WI38 (cell line): Measurements from ENCODE around the gene QRFPR.

ENCODE experiments used
- H3K4me3 ChIP-seq: 2 replicates; pipeline ENCODE4 v1.5.1; 2011; ENCODE audit warnings: low read depth, mild to moderate bottlenecking, control low read depth, low read length
- TF ChIP-seq, protein P1 (sequence below): IDR thresholded peaks from 2 replicates; pipeline ENCODE4 v1.5.1; 2012; ENCODE audit warnings: low read depth, mild to moderate bottlenecking, control low read depth, low read length

QRFPR gene

DNA sequence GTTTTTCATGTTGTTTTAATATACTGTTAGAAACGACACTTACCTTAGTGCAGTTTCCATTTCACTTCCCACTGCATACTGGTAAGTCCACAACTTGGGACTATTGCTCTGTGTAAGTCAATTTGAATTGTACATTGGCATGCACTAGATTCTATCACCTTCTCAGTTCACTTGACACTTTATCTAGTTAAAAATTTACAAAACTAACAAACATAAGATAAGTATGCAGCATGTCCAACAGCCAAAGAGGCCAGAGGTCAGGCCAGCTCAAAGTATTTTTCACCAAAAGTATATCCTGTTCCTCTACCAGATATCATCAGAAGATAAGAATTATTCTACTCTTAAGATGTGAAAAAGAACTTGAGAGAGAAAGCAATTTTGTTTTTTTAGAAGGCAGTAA lies 75.9 kb downstream of the QRFPR start:
- TF ChIP-seq, protein P1, sequence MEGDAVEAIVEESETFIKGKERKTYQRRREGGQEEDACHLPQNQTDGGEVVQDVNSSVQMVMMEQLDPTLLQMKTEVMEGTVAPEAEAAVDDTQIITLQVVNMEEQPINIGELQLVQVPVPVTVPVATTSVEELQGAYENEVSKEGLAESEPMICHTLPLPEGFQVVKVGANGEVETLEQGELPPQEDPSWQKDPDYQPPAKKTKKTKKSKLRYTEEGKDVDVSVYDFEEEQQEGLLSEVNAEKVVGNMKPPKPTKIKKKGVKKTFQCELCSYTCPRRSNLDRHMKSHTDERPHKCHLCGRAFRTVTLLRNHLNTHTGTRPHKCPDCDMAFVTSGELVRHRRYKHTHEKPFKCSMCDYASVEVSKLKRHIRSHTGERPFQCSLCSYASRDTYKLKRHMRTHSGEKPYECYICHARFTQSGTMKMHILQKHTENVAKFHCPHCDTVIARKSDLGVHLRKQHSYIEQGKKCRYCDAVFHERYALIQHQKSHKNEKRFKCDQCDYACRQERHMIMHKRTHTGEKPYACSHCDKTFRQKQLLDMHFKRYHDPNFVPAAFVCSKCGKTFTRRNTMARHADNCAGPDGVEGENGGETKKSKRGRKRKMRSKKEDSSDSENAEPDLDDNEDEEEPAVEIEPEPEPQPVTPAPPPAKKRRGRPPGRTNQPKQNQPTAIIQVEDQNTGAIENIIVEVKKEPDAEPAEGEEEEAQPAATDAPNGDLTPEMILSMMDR = no peak
- no peak overlapping the region for H3K4me3 ChIP-seq

- TF ChIP-seq, protein P1 = no peak
Measured at GRCh38 chr4:121299367-121299766, 81.5 kb downstream of the QRFPR start.

GRCh38 chr4:121283319-121283718 lies 97.5 kb downstream of the QRFPR start:
- TF ChIP-seq, protein P1 = no peak
- no peak overlapping the region for H3K4me3 ChIP-seq

More at GRCh38 chr4:121299367-121299766, 81.5 kb downstream of the QRFPR start:
- no peak overlapping the region for H3K4me3 ChIP-seq

DNA sequence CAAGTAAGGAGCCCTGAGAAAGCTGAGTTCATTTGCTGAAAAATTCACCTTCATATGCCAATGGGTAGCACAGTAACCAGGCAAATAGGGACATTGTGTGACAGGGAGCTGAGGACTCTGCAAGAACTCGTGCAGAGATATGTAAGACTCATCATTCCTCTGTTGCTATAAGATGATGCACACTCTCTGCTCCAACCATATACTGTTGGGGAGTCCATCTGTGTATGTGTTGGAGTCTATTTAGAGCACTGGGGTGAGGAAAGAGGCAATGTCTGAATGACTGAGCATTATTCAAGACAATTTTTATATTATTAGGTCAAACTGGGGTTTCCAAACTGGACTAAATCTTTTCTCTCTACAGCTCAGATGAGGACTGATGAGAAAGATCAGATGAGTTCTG lies 100.4 kb downstream of the QRFPR start:
- H3K4me3 ChIP-seq = no peak overlapping the region
- TF ChIP-seq, protein P1 = no peak

GRCh38 chr4:121278811-121279368 lies 101.9 kb downstream of the QRFPR start:
- no peak overlapping the region for H3K4me3 ChIP-seq
- TF ChIP-seq, protein P1 = no peak
